Astrocyte (in vitro differentiated cells and primary cell): ENCODE data around the gene CTDSPL.

Experiments used
- CTCF ChIP-seq: IDR thresholded peaks from 2 replicates; pipeline ENCODE4 v1.5.1; 2011; ENCODE audit warnings: low read depth, mild to moderate bottlenecking, inconsistent platforms, low read length, moderate library complexity; ENCODE audit not compliant: insufficient read depth
- EZH2 ChIP-seq: IDR thresholded peaks from 2 replicates; pipeline ENCODE4 v1.6.1; 2012; ENCODE audit warnings: mild to moderate bottlenecking, low read length, inconsistent platforms; ENCODE audit not compliant: insufficient read depth

- no peak for TF ChIP-seq EZH2
- no peak for TF ChIP-seq CTCF
Observed at GRCh38 chr3:37862219-37862902, 681 bp downstream of the CTDSPL start.
